Transverse colon (tissue), 4 donors: ENCODE measurements around the gene PLCD1.

ENCODE experiments used
- EP300 ChIP-seq: sonication (generic); formaldehyde crosslinking; IDR thresholded peaks from one replicate; pipeline ENCODE4 v1.6.1; 2017; ENCODE audit warnings: antibody characterized with exemption, low read depth
- POLR2A ChIP-seq: fragments of 450-650 bp; IDR thresholded peaks from one replicate; pipeline ENCODE4 v1.6.1; 2016; ENCODE audit warnings: antibody characterized with exemption, mild to moderate bottlenecking, moderate library complexity
- POLR2AphosphoS5 ChIP-seq, 3 donors: sonication (generic); formaldehyde crosslinking; IDR thresholded peaks; one replicate each; pipeline ENCODE4 v1.6.1; 2016; ENCODE audit warnings: antibody characterized with exemption in 3 of 3
- TF ChIP-seq, protein P1 (sequence below), 5 experiments: fragments of 200-600 bp in 3 of 5; fragments of 450-650 bp in 2 of 5; sonication (generic) in 3 of 5; IDR thresholded peaks; 1 replicate in 2 of 5; 2 replicates in 3 of 5; pipeline ENCODE4 v1.5.1; 2016 to 2017; ENCODE audit warnings: antibody characterized with exemption in 5 of 5, inconsistent platforms in 3 of 5, mild to moderate bottlenecking in 2 of 5, moderate library complexity in 1 of 5

DNA sequence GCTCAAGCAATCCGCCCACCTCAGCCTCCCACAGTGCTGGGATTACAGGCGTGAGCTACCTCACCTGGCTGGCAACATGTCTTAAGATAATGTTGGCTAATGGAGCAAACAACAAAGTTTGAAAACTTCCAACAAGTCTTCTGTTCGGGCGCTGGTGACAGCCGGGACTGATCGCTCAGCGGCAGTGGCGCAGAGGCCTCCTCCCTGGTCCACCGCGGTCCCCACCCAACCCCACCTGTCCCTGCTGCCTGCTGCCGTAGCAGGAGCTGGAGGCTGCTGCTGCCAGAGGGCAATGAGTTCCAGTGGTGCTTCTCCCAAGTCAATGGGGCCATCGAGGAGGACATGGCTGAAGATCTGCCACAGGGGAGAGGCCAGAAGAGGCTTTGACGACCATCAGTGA is 21.7 kb upstream of the PLCD1 start:
- no peak for TF ChIP-seq POLR2AphosphoS5 (IDR thresholded peaks at IDR 0.05)
- TF ChIP-seq, protein P1, sequence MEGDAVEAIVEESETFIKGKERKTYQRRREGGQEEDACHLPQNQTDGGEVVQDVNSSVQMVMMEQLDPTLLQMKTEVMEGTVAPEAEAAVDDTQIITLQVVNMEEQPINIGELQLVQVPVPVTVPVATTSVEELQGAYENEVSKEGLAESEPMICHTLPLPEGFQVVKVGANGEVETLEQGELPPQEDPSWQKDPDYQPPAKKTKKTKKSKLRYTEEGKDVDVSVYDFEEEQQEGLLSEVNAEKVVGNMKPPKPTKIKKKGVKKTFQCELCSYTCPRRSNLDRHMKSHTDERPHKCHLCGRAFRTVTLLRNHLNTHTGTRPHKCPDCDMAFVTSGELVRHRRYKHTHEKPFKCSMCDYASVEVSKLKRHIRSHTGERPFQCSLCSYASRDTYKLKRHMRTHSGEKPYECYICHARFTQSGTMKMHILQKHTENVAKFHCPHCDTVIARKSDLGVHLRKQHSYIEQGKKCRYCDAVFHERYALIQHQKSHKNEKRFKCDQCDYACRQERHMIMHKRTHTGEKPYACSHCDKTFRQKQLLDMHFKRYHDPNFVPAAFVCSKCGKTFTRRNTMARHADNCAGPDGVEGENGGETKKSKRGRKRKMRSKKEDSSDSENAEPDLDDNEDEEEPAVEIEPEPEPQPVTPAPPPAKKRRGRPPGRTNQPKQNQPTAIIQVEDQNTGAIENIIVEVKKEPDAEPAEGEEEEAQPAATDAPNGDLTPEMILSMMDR (IDR thresholded peaks at IDR 0.05) = no peak
- no peak for TF ChIP-seq POLR2A
- TF ChIP-seq EP300 = no peak
